Central memory CD8-positive, alpha-beta T cell (primary cell): Measurements from ENCODE around the gene WDR62.
"Not testable (repeated sequence)": the region's sequence is repeated elsewhere in the genome, so short reads cannot be mapped to it uniquely, and the experiment has no call there.

Experiments used
- ATAC-seq: fragments of 150-1000 bp; cut with Tn5 transposase; replicated peaks from 2 replicates; pipeline ENCODE4 v1.10.0; 2022; ENCODE audit warnings: mild to moderate bottlenecking, moderate FRiP score, moderate number of reproducible peaks; ENCODE audit not compliant: poor library complexity, severe bottlenecking; ENCODE audit errors: extremely low read depth
- DNase-seq, 2 donors: peaks; one replicate each; pipeline ENCODE4 v3.0.0; 2021; ENCODE audit warnings: low spot score in 2 of 2
- H3K27ac Mint-ChIP-seq: one replicate; pipeline ENCODE4 v1.8.0; 2022; ENCODE audit warnings: low read depth, mild to moderate bottlenecking, moderate library complexity, mixed read lengths
- H3K27me3 Mint-ChIP-seq: one replicate; pipeline ENCODE4 v1.8.0; 2022; ENCODE audit warnings: mixed read lengths
- H3K36me3 Mint-ChIP-seq: one replicate; pipeline ENCODE4 v1.8.0; 2022; ENCODE audit warnings: mild to moderate bottlenecking, moderate library complexity, mixed read lengths; ENCODE audit not compliant: insufficient read depth
- H3K4me1 Mint-ChIP-seq: one replicate; pipeline ENCODE4 v1.8.0; 2022; ENCODE audit warnings: mixed read lengths
- H3K4me3 Mint-ChIP-seq: one replicate; pipeline ENCODE4 v1.8.0; 2022; ENCODE audit warnings: mild to moderate bottlenecking, moderate library complexity, mixed read lengths
- H3K9me3 Mint-ChIP-seq: one replicate; pipeline ENCODE4 v1.8.0; 2022; ENCODE audit warnings: mixed read lengths

WDR62 gene

GRCh38 chr19:36047835-36048234, 6.9 kb upstream of the WDR62 start:
- ATAC-seq (no peak), DNase-seq (no peak)
- Mint-ChIP-seq H3K4me1 (peaks cover 12% of the 10 kb centered on the region), H3K27me3 (no peaks in the 10 kb centered on the region), H3K27ac (no peak overlapping the region), H3K9me3 (no peaks in the 10 kb centered on the region), H3K4me3 (no peak overlapping the region), H3K36me3 (peaks cover 1% of the 10 kb centered on the region)

GRCh38 chr19:36049080-36049698, 5.5 kb upstream of the WDR62 start:
- H3K27me3 Mint-ChIP-seq: no peaks in the 10 kb centered on the region
- no peak overlapping the region for H3K4me3 Mint-ChIP-seq
- ATAC-seq (no peak), DNase-seq (no peak)
- H3K27ac Mint-ChIP-seq: no peak overlapping the region
- H3K9me3 Mint-ChIP-seq: no peaks in the 10 kb centered on the region
- H3K36me3 Mint-ChIP-seq: peaks cover 5% of the 10 kb centered on the region
- H3K4me1 Mint-ChIP-seq: peaks cover 20% of the 10 kb centered on the region

GRCh38 chr19:36051236-36051635, 3.5 kb upstream of the WDR62 start:
- Mint-ChIP-seq H3K27me3 (no peaks in the 10 kb centered on the region), H3K9me3 (no peaks in the 10 kb centered on the region), H3K27ac (no peak overlapping the region), H3K4me1 (peaks cover 31% of the 10 kb centered on the region), H3K36me3 (peaks cover 10% of the 10 kb centered on the region), H3K4me3 (no peak overlapping the region)
- ATAC-seq (no peak), DNase-seq (no peak)

GRCh38 chr19:36051637-36052036, 3.1 kb upstream of the WDR62 start:
- DNase-seq: no peak
- no peaks in the 10 kb centered on the region for H3K9me3 Mint-ChIP-seq
- H3K36me3 Mint-ChIP-seq: peaks cover 10% of the 10 kb centered on the region
- peaks cover 33% of the 10 kb centered on the region for H3K4me1 Mint-ChIP-seq
- no peak overlapping the region for H3K4me3 Mint-ChIP-seq
- ATAC-seq: no peak
- H3K27me3 Mint-ChIP-seq: no peaks in the 10 kb centered on the region
- no peak overlapping the region for H3K27ac Mint-ChIP-seq

- Mint-ChIP-seq H3K4me3 (peak within 1 kb of the TSS; percentile 91), H3K27ac (peak within 1 kb of the TSS; percentile 72), H3K4me1 (peaks cover 33% of the 10 kb centered on the region), H3K9me3 (no peaks in the 10 kb centered on the region), H3K27me3 (no peaks in the 10 kb centered on the region), H3K36me3 (peaks cover 10% of the 10 kb centered on the region)
- ATAC-seq (peak; percentile 88), DNase-seq (peak; percentile 99 to 100)
Measured at GRCh38 chr19:36054119-36054732, 471 bp upstream of the WDR62 start, which contains the start of gene THAP8. Gene THAP8, minus strand, starts transcription at chr19:36054285. Its CDS starts 68 bp downstream, at chr19:36054217.

- Mint-ChIP-seq H3K4me1 (peaks cover 17% of the 10 kb centered on the region), H3K27me3 (no peaks in the 10 kb centered on the region), H3K4me3 (no peak overlapping the region), H3K36me3 (peaks cover 11% of the 10 kb centered on the region), H3K9me3 (no peaks in the 10 kb centered on the region), H3K27ac (no peak overlapping the region)
- ATAC-seq (no peak), DNase-seq (no peak)
Measured at GRCh38 chr19:36058481-36059179, 3.9 kb downstream of the WDR62 start.

- Mint-ChIP-seq H3K27me3 (no peaks in the 10 kb centered on the region), H3K9me3 (no peaks in the 10 kb centered on the region), H3K36me3 (peaks cover 6% of the 10 kb centered on the region), H3K4me3 (no peak overlapping the region), H3K4me1 (peaks cover 12% of the 10 kb centered on the region), H3K27ac (no peak overlapping the region)
- DNase-seq (no peak), ATAC-seq (no peak)
Measured at GRCh38 chr19:36059180-36059910, 4.6 kb downstream of the WDR62 start.

- Mint-ChIP-seq H3K4me1 (peaks cover 7% of the 10 kb centered on the region), H3K27ac (no peak overlapping the region), H3K4me3 (no peak overlapping the region), H3K27me3 (no peaks in the 10 kb centered on the region), H3K36me3 (peaks cover 3% of the 10 kb centered on the region), H3K9me3 (no peaks in the 10 kb centered on the region)
- ATAC-seq: no peak
- no peak for DNase-seq
Measured at GRCh38 chr19:36060430-36060829, 5.7 kb downstream of the WDR62 start.

- no peak for ATAC-seq
- no peak for DNase-seq
- Mint-ChIP-seq H3K9me3 (no peaks in the 10 kb centered on the region), H3K27ac (no peak overlapping the region), H3K27me3 (no peaks in the 10 kb centered on the region), H3K36me3 (peaks cover 3% of the 10 kb centered on the region), H3K4me1 (peaks cover under 1% of the 10 kb centered on the region), H3K4me3 (no peak overlapping the region)
Measured at GRCh38 chr19:36061367-36061766, 6.7 kb downstream of the WDR62 start.

- Mint-ChIP-seq H3K27me3 (no peaks in the 10 kb centered on the region), H3K9me3 (no peaks in the 10 kb centered on the region), H3K27ac (no peak overlapping the region), H3K4me3 (no peak overlapping the region), H3K4me1 (no peaks in the 10 kb centered on the region), H3K36me3 (peaks cover 3% of the 10 kb centered on the region)
- DNase-seq: no peak
- no peak for ATAC-seq
Measured at GRCh38 chr19:36064826-36065225, 10.1 kb downstream of the WDR62 start.

GRCh38 chr19:36067681-36068080, 13.0 kb downstream of the WDR62 start:
- Mint-ChIP-seq H3K27ac (no peak overlapping the region), H3K36me3 (no peaks in the 10 kb centered on the region), H3K9me3 (no peaks in the 10 kb centered on the region), H3K27me3 (no peaks in the 10 kb centered on the region), H3K4me1 (no peaks in the 10 kb centered on the region), H3K4me3 (no peak overlapping the region)
- DNase-seq: no peak
- ATAC-seq: no peak

- not testable (repeated sequence) for ATAC-seq, H3K36me3 Mint-ChIP-seq, H3K4me1 Mint-ChIP-seq
Measured at GRCh38 chr19:36068810-36069499, 14.3 kb downstream of the WDR62 start.

More at GRCh38 chr19:36068810-36069499, 14.3 kb downstream of the WDR62 start:
- not testable (repeated sequence) for H3K27me3 Mint-ChIP-seq, DNase-seq, H3K9me3 Mint-ChIP-seq, H3K27ac Mint-ChIP-seq, H3K4me3 Mint-ChIP-seq
